ENCODE measurements around the gene ATP9A.

- TF ChIP-seq USF2 (IDR thresholded peaks at IDR 0.05; ENCODE audit: borderline replicate concordance, low read depth, low read length), result no peak
- TF ChIP-seq, protein P1, sequence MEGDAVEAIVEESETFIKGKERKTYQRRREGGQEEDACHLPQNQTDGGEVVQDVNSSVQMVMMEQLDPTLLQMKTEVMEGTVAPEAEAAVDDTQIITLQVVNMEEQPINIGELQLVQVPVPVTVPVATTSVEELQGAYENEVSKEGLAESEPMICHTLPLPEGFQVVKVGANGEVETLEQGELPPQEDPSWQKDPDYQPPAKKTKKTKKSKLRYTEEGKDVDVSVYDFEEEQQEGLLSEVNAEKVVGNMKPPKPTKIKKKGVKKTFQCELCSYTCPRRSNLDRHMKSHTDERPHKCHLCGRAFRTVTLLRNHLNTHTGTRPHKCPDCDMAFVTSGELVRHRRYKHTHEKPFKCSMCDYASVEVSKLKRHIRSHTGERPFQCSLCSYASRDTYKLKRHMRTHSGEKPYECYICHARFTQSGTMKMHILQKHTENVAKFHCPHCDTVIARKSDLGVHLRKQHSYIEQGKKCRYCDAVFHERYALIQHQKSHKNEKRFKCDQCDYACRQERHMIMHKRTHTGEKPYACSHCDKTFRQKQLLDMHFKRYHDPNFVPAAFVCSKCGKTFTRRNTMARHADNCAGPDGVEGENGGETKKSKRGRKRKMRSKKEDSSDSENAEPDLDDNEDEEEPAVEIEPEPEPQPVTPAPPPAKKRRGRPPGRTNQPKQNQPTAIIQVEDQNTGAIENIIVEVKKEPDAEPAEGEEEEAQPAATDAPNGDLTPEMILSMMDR (IDR thresholded peaks at IDR 0.05 in 2 of 3, conservative IDR thresholded peaks at IDR 0.05 in 1 of 3; ENCODE audit: control insufficient read depth in 2 of 3, extremely low read depth in 1 of 3, insufficient read depth in 1 of 3, low read depth in 3 of 3, low read length in 3 of 3), result no peak
- TF ChIP-seq EP300 (IDR thresholded peaks at IDR 0.05; ENCODE audit: borderline replicate concordance in 1 of 2, control insufficient read depth in 1 of 2, low read depth in 2 of 2, low read length in 2 of 2), result no peak
- TF ChIP-seq BACH1 (IDR thresholded peaks at IDR 0.05; ENCODE audit: borderline replicate concordance), result no peak
- no peak for TF ChIP-seq YY1 (IDR thresholded peaks at IDR 0.05; ENCODE audit: low read depth, low read length)
- no peak for TF ChIP-seq PAX8 (IDR thresholded peaks at IDR 0.05)
- no peak for TF ChIP-seq RAD21 (IDR thresholded peaks at IDR 0.05; ENCODE audit: insufficient read depth, low read depth, low read length)
- TF ChIP-seq ZSCAN29 (IDR thresholded peaks at IDR 0.05), result no peak
- no peak for TF ChIP-seq TARDBP (IDR thresholded peaks at IDR 0.05; ENCODE audit: borderline replicate concordance)
- no peak for TF ChIP-seq KDM1A (IDR thresholded peaks at IDR 0.05; ENCODE audit: borderline replicate concordance)
- TF ChIP-seq, protein P2, sequence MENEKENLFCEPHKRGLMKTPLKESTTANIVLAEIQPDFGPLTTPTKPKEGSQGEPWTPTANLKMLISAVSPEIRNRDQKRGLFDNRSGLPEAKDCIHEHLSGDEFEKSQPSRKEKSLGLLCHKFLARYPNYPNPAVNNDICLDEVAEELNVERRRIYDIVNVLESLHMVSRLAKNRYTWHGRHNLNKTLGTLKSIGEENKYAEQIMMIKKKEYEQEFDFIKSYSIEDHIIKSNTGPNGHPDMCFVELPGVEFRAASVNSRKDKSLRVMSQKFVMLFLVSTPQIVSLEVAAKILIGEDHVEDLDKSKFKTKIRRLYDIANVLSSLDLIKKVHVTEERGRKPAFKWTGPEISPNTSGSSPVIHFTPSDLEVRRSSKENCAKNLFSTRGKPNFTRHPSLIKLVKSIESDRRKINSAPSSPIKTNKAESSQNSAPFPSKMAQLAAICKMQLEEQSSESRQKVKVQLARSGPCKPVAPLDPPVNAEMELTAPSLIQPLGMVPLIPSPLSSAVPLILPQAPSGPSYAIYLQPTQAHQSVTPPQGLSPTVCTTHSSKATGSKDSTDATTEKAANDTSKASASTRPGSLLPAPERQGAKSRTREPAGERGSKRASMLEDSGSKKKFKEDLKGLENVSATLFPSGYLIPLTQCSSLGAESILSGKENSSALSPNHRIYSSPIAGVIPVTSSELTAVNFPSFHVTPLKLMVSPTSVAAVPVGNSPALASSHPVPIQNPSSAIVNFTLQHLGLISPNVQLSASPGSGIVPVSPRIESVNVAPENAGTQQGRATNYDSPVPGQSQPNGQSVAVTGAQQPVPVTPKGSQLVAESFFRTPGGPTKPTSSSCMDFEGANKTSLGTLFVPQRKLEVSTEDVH (IDR thresholded peaks at IDR 0.05; ENCODE audit: low read depth, partially characterized antibody), result no peak
- no peak for TF ChIP-seq NFXL1 (IDR thresholded peaks at IDR 0.05; ENCODE audit: borderline replicate concordance)
- no peak for TF ChIP-seq CBX5 (IDR thresholded peaks at IDR 0.05; ENCODE audit: low read depth)
- no peak for TF ChIP-seq SIX5 (IDR thresholded peaks at IDR 0.05; ENCODE audit: low read depth, low read length, severe bottlenecking)
These were observed 204.5 kb downstream of the ATP9A start for GRCh38 chr20:51563486-51564332.

Data from GM12878 (cell line).